HEK293 (cell line): ENCODE results near the gene RILPL2.

Source experiments
- PRDM1 ChIP-seq: fragments of 450-650 bp; formaldehyde crosslinking; IDR thresholded peaks from 2 replicates; pipeline ENCODE4; 2016; ENCODE audit warnings: missing biosample characterization, missing genetic modification characterization
- WT1 ChIP-seq: fragments of 450-650 bp; formaldehyde crosslinking; IDR thresholded peaks from 2 replicates; pipeline ENCODE4 v1.5.1; 2016; ENCODE audit warnings: missing biosample characterization, missing genetic modification characterization
- ZNF138 ChIP-seq: fragments of 450-650 bp; formaldehyde crosslinking; IDR thresholded peaks from 2 replicates; pipeline ENCODE4 v1.5.1; 2016; ENCODE audit warnings: missing biosample characterization, missing genetic modification characterization, borderline replicate concordance
- ZNF184 ChIP-seq: fragments of 450-650 bp; IDR thresholded peaks from 2 replicates; pipeline ENCODE4 v1.5.1; 2018; ENCODE audit warnings: missing biosample characterization, mild to moderate bottlenecking, missing genetic modification characterization
- ZNF19 ChIP-seq: fragments of 450-650 bp; formaldehyde crosslinking; IDR thresholded peaks from 2 replicates; pipeline ENCODE4; 2016; ENCODE audit warnings: missing biosample characterization, missing genetic modification characterization, low read depth
- ZNF214 ChIP-seq: fragments of 450-650 bp; formaldehyde crosslinking; IDR thresholded peaks from 2 replicates; pipeline ENCODE4 v1.5.1; 2017; ENCODE audit warnings: missing biosample characterization, mild to moderate bottlenecking, missing genetic modification characterization, borderline replicate concordance
- ZNF324 ChIP-seq: fragments of 450-650 bp; formaldehyde crosslinking; IDR thresholded peaks from 2 replicates; pipeline ENCODE4 v1.5.1; 2016; ENCODE audit warnings: missing biosample characterization, missing genetic modification characterization
- ZNF521 ChIP-seq: fragments of 450-650 bp; formaldehyde crosslinking; IDR thresholded peaks from 2 replicates; pipeline ENCODE4 v1.5.1; 2017; ENCODE audit warnings: missing biosample characterization, mild to moderate bottlenecking, missing genetic modification characterization
- ZNF768 ChIP-seq: fragments of 450-650 bp; formaldehyde crosslinking; IDR thresholded peaks from 2 replicates; pipeline ENCODE4 v1.5.1; 2018; ENCODE audit warnings: missing biosample characterization, mild to moderate bottlenecking, missing genetic modification characterization
- ZSCAN23 ChIP-seq: fragments of 450-650 bp; formaldehyde crosslinking; IDR thresholded peaks from 2 replicates; pipeline ENCODE4 v1.5.1; 2016; ENCODE audit warnings: missing biosample characterization, missing genetic modification characterization
- TF ChIP-seq, protein P1 (sequence below): fragments of 450-650 bp; IDR thresholded peaks from 2 replicates; pipeline ENCODE4 v1.5.1; 2018; ENCODE audit warnings: missing biosample characterization, mild to moderate bottlenecking, missing genetic modification characterization
- TF ChIP-seq, protein P2 (sequence below): fragments of 450-650 bp; formaldehyde crosslinking; IDR thresholded peaks from 2 replicates; pipeline ENCODE4 v1.5.1; 2016; ENCODE audit warnings: missing biosample characterization, missing genetic modification characterization

DNA sequence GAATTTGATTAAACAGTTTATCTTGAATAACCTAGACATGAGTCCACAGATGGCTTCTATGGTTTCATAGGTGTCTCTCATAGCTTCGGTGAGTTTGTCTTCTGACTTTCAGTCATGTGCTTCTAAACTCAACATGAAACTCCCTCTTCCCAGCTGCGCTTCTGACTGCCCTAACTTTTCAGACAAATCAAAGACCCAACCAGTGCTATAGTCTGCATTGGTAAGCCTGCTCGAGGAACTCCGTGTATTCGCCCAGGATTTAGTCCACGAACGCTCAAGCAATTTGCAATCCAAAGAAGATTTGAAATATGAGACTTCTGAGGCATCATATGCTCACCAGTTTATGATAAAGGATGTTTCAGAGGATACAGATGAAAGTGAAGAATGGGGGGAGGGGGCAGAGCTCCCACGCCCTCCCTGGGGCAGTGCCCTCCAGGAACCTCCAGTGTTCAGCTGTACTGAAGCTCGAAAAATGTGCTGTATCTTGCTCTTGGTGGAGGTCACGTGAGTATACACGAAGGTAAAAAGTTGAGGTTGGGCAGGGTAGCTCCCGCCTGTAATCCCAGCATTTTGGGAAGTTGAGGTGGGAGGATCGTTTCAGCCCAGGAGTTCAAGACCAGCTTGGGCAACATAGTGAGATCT lies 5.2 kb upstream of the RILPL2 start:
- TF ChIP-seq ZNF214 (tag by site-specific recombination) (no peak), ZNF324 (tag by site-specific recombination) (no peak), PRDM1 (tag by site-specific recombination) (no peak), ZNF521 (tag by site-specific recombination) (no peak), ZSCAN23 (tag by site-specific recombination) (no peak), ZNF19 (no peak), ZNF184 (tag by site-specific recombination) (no peak), ZNF768 (tag by site-specific recombination) (no peak), WT1 (tag by site-specific recombination) (no peak), ZNF138 (no peak)
- TF ChIP-seq, protein P1, sequence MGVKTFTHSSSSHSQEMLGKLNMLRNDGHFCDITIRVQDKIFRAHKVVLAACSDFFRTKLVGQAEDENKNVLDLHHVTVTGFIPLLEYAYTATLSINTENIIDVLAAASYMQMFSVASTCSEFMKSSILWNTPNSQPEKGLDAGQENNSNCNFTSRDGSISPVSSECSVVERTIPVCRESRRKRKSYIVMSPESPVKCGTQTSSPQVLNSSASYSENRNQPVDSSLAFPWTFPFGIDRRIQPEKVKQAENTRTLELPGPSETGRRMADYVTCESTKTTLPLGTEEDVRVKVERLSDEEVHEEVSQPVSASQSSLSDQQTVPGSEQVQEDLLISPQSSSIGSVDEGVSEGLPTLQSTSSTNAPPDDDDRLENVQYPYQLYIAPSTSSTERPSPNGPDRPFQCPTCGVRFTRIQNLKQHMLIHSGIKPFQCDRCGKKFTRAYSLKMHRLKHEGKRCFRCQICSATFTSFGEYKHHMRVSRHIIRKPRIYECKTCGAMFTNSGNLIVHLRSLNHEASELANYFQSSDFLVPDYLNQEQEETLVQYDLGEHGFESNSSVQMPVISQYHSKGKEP (tag by site-specific recombination) = no peak
- TF ChIP-seq, protein P2, sequence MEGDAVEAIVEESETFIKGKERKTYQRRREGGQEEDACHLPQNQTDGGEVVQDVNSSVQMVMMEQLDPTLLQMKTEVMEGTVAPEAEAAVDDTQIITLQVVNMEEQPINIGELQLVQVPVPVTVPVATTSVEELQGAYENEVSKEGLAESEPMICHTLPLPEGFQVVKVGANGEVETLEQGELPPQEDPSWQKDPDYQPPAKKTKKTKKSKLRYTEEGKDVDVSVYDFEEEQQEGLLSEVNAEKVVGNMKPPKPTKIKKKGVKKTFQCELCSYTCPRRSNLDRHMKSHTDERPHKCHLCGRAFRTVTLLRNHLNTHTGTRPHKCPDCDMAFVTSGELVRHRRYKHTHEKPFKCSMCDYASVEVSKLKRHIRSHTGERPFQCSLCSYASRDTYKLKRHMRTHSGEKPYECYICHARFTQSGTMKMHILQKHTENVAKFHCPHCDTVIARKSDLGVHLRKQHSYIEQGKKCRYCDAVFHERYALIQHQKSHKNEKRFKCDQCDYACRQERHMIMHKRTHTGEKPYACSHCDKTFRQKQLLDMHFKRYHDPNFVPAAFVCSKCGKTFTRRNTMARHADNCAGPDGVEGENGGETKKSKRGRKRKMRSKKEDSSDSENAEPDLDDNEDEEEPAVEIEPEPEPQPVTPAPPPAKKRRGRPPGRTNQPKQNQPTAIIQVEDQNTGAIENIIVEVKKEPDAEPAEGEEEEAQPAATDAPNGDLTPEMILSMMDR = no peak
